SKM-1 treated with dmso at 0.1 percent for 144 hours (cell line): Measurements from ENCODE around the gene GADL1.

Source experiments
- DNase-seq: peaks from one replicate; lab custom pipeline; 2025; ENCODE audit not compliant: unreplicated experiment; lab: John Stamatoyannopoulos, UW

The GADL1 gene

GRCh38 chr3:30875505-30875904 is 19.0 kb downstream of the GADL1 start:
- DNase-seq = no peak

- DNase-seq = no peak
These were observed 20.8 kb downstream of the GADL1 start for GRCh38 chr3:30873671-30874070.

- DNase-seq = no peak
These were observed 21.6 kb downstream of the GADL1 start for GRCh38 chr3:30872879-30873278.

GRCh38 chr3:30871720-30872119 is 22.7 kb downstream of the GADL1 start:
- no peak for DNase-seq

- DNase-seq = no peak
These were observed 29.6 kb downstream of the GADL1 start for GRCh38 chr3:30864836-30865235.

GRCh38 chr3:30864132-30864531 is 30.3 kb downstream of the GADL1 start:
- DNase-seq = no peak

- no peak for DNase-seq
These were observed 32.5 kb downstream of the GADL1 start for GRCh38 chr3:30862004-30862403.

- no peak for DNase-seq
These were observed 35.5 kb downstream of the GADL1 start for GRCh38 chr3:30858894-30859389.

GRCh38 chr3:30855400-30856292 is 38.8 kb downstream of the GADL1 start:
- no peak for DNase-seq

- no peak for DNase-seq
These were observed 41.6 kb downstream of the GADL1 start for GRCh38 chr3:30852833-30853232.

- DNase-seq = no peak
These were observed 46.2 kb downstream of the GADL1 start for GRCh38 chr3:30848087-30848779.

GRCh38 chr3:30847592-30847991 is 46.9 kb downstream of the GADL1 start:
- no peak for DNase-seq

GRCh38 chr3:30845606-30846005 is 48.9 kb downstream of the GADL1 start:
- DNase-seq = no peak

GRCh38 chr3:30843877-30844276 is 50.6 kb downstream of the GADL1 start:
- DNase-seq = no peak

GRCh38 chr3:30836141-30836540 is 58.3 kb downstream of the GADL1 start:
- DNase-seq = no peak

GRCh38 chr3:30835667-30836066 is 58.8 kb downstream of the GADL1 start:
- no peak for DNase-seq

- DNase-seq = no peak
These were observed 61.4 kb downstream of the GADL1 start for GRCh38 chr3:30832961-30833575.

GRCh38 chr3:30827080-30827479 is 67.4 kb downstream of the GADL1 start:
- DNase-seq = no peak

GRCh38 chr3:30826531-30826942 is 67.9 kb downstream of the GADL1 start:
- DNase-seq = no peak

GRCh38 chr3:30819067-30819798 is 75.2 kb downstream of the GADL1 start:
- DNase-seq = no peak

- DNase-seq = no peak
These were observed 80.7 kb downstream of the GADL1 start for GRCh38 chr3:30813734-30814133.
